Breast epithelium (tissue), 3 donors: ENCODE results near the gene ACTRT2.

Experiments
- CTCF ChIP-seq, 3 donors: fragments of 450-650 bp; IDR thresholded peaks; one replicate each; pipeline ENCODE4 v1.5.1; 2016 to 2017; ENCODE audit warnings: antibody characterized with exemption in 3 of 3, mild to moderate bottlenecking in 3 of 3, moderate library complexity in 3 of 3
- POLR2A ChIP-seq: fragments of 450-650 bp; IDR thresholded peaks from one replicate; pipeline ENCODE4 v1.6.1; 2016; ENCODE audit warnings: antibody characterized with exemption, mild to moderate bottlenecking, moderate library complexity
- POLR2AphosphoS5 ChIP-seq, 3 donors: sonication (generic); formaldehyde crosslinking; IDR thresholded peaks; one replicate each; pipeline ENCODE4 v1.6.1; 2017; ENCODE audit warnings: antibody characterized with exemption in 3 of 3

- TF ChIP-seq CTCF (IDR thresholded peaks at IDR 0.05): no peak
- TF ChIP-seq POLR2A: no peak
- no peak for TF ChIP-seq POLR2AphosphoS5 (IDR thresholded peaks at IDR 0.05)
These were observed 31.3 kb upstream of the ACTRT2 start for GRCh38 chr1:2989976-2990375.
